ENCODE data around the gene NT5C2.

GRCh38 chr10:103155471-103156085 lies 37.5 kb downstream of the NT5C2 start:
- no peak for TF ChIP-seq CTCF (IDR thresholded peaks at IDR 0.05 in 4 of 5, conservative IDR thresholded peaks at IDR 0.05 in 1 of 5)
- TF ChIP-seq POLR2A (IDR thresholded peaks at IDR 0.05), result no peak
